ENCODE data around the gene PARD3.

Gene PARD3

GRCh38 chr10:34102893-34103506 is 712.1 kb downstream of the PARD3 start:
- Mint-ChIP-seq H3K4me3 (no peak overlapping the region), H3K27ac (no peak overlapping the region), H3K9me3 (peaks cover 5% of the 10 kb centered on the region), H3K36me3 (no peaks in the 10 kb centered on the region), H3K4me1 (no peaks in the 10 kb centered on the region)
- no peak for ATAC-seq
- no peak for DNase-seq (ENCODE audit: low spot score in 2 of 2)

DNA sequence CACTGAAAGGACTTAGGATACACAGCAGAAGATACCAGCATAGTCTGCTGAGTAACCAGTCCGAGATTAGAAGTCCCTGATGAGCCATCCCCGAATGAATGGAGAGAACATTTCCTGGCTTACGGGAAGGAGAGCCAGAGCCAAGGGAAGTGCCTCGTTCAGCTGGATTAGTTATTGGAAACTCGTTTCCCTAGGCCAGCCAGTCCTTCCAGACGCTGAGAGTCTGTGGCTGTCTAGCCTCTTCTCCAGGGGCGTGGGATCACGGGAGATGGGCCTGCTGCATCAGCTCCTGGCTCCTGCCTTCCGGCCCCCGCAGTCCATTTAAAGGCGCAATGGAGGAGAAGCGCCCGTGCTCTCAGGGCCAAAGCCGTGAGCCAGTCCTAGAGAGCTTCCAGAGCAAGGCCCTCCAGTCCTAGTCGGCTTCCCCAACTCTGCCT is 712.8 kb downstream of the PARD3 start:
- DNase-seq (ENCODE audit: low spot score in 2 of 2), result no peak

GRCh38 chr10:34101001-34101400 is 714.1 kb downstream of the PARD3 start:
- peaks cover 5% of the 10 kb centered on the region for H3K9me3 Mint-ChIP-seq

More for the DNA sequence above, 712.8 kb downstream of the PARD3 start:
- no peak overlapping the region for H3K27ac Mint-ChIP-seq
- no peak overlapping the region for H3K4me3 Mint-ChIP-seq
- peaks cover 5% of the 10 kb centered on the region for H3K9me3 Mint-ChIP-seq
- ATAC-seq, result no peak
- no peaks in the 10 kb centered on the region for H3K36me3 Mint-ChIP-seq
- no peaks in the 10 kb centered on the region for H3K4me1 Mint-ChIP-seq

DNA sequence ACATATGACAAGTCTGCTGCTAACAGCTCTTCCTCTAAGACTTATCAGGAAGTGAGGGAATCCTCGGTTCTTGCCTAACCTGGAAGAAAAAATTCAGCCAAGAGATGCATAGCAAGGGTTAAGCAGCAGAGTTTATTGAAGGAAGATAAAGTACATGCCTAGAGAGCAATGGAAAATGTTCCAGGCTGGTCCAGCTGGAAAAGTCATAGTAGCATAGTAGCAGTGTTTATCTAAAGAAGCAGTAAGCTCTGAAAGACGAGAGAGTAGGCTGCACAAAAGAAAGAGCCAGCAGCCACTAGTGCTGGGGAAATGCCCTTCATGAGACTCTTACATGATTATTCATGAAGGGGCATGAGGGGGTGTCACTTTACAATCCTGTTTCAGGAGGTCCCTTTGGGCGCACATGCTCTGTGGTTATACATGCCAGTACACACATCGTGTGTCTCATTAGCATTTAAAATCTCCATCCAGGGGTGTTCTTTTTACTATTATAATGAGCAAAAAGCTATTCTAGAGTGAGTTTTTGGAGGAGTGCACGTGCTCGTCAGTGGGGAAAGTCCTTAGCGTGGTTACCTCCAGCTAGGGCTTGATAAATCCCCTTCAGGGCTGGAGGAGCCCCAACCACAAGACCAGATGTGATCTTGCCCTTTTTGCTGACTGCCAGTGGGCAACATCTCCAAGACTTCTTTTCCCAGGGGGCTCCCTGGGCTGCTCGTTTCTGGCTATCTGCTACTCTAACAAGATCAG is 716.1 kb downstream of the PARD3 start:
- no peak overlapping the region for H3K27ac Mint-ChIP-seq
- DNase-seq (ENCODE audit: low spot score in 2 of 2) (no peak), ATAC-seq (no peak)
- H3K4me1 Mint-ChIP-seq, result no peaks in the 10 kb centered on the region
- H3K4me3 Mint-ChIP-seq, result no peak overlapping the region
- no peaks in the 10 kb centered on the region for H3K36me3 Mint-ChIP-seq
- H3K9me3 Mint-ChIP-seq, result peaks cover 11% of the 10 kb centered on the region

More at GRCh38 chr10:34101001-34101400, 714.1 kb downstream of the PARD3 start:
- H3K4me3 Mint-ChIP-seq, result no peak overlapping the region
- ATAC-seq, result peak; percentile 36
- no peak overlapping the region for H3K27ac Mint-ChIP-seq
- H3K4me1 Mint-ChIP-seq, result no peaks in the 10 kb centered on the region
- no peak for DNase-seq (ENCODE audit: low spot score in 2 of 2)
- H3K36me3 Mint-ChIP-seq, result no peaks in the 10 kb centered on the region

- Mint-ChIP-seq H3K27ac (no peak overlapping the region), H3K36me3 (no peaks in the 10 kb centered on the region), H3K4me1 (no peaks in the 10 kb centered on the region), H3K9me3 (peaks cover 12% of the 10 kb centered on the region), H3K4me3 (no peak overlapping the region)
- DNase-seq (ENCODE audit: low spot score in 2 of 2) (no peak), ATAC-seq (no peak)
These were observed 717.4 kb downstream of the PARD3 start for GRCh38 chr10:34097682-34098081.

DNA sequence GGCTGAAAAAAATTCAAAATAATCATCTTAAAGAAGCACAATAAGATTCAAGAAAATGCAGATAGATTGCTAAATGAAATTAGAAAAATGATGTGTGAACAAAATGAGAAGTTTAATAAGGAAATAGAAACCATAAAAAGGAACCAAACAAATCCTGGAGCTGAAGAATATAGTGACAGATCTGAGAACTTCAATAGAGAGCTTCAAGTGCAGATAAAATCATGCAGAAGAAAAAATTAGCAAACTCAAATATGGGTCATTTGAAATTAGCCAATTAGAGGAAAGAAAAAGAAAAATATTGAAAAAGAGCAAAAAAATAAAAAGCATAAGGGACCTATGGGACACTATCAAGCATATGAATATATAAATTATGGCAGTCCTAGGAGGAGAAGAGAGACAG is 720.1 kb downstream of the PARD3 start:
- no peak for ATAC-seq
- Mint-ChIP-seq H3K36me3 (no peaks in the 10 kb centered on the region), H3K4me1 (no peaks in the 10 kb centered on the region), H3K4me3 (no peak overlapping the region), H3K9me3 (peaks cover 13% of the 10 kb centered on the region), H3K27ac (no peak overlapping the region)
- DNase-seq (ENCODE audit: low spot score in 2 of 2), result no peak

GRCh38 chr10:34094146-34094696 is 720.9 kb downstream of the PARD3 start:
- Mint-ChIP-seq H3K4me3 (no peak overlapping the region), H3K4me1 (no peaks in the 10 kb centered on the region), H3K9me3 (peaks cover 13% of the 10 kb centered on the region), H3K36me3 (no peaks in the 10 kb centered on the region), H3K27ac (no peak overlapping the region)
- DNase-seq (ENCODE audit: low spot score in 2 of 2) (no peak), ATAC-seq (no peak)

DNA sequence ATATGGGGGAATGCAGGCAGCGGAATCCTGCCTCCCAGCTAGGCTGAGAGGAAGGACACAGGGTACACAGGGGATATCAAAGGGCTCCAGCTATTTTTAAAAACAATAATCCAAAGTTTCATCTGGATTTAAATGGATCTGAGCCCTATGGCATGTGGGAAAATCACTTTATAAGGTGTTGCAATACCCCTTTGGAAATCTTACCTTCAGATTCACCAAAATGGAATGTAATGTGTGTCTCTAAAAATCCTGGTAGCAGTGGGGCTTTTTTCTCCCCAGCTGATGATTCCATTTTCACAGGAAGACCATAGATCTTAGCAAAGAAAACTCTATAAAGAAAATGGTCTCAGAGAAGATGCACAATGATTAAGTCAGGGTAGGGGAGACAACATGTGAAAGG is 722.2 kb downstream of the PARD3 start:
- no peak for DNase-seq (ENCODE audit: low spot score in 2 of 2)
- Mint-ChIP-seq H3K4me1 (no peaks in the 10 kb centered on the region), H3K9me3 (peaks cover 16% of the 10 kb centered on the region), H3K4me3 (no peak overlapping the region), H3K36me3 (no peaks in the 10 kb centered on the region), H3K27ac (no peak overlapping the region)
- ATAC-seq, result no peak

- no peaks in the 10 kb centered on the region for H3K4me1 Mint-ChIP-seq
- no peak overlapping the region for H3K27ac Mint-ChIP-seq
- ATAC-seq, result no peak
- no peak for DNase-seq (ENCODE audit: low spot score in 2 of 2)
- no peak overlapping the region for H3K4me3 Mint-ChIP-seq
- peaks cover 16% of the 10 kb centered on the region for H3K9me3 Mint-ChIP-seq
- H3K36me3 Mint-ChIP-seq, result no peaks in the 10 kb centered on the region
These were observed 723.4 kb downstream of the PARD3 start for GRCh38 chr10:34091635-34092195.

GRCh38 chr10:34089253-34089652 is 725.8 kb downstream of the PARD3 start:
- Mint-ChIP-seq H3K27ac (no peak overlapping the region), H3K4me3 (no peak overlapping the region), H3K36me3 (no peaks in the 10 kb centered on the region), H3K4me1 (no peaks in the 10 kb centered on the region), H3K9me3 (peaks cover 13% of the 10 kb centered on the region)
- DNase-seq (ENCODE audit: low spot score in 2 of 2) (no peak), ATAC-seq (no peak)

DNA sequence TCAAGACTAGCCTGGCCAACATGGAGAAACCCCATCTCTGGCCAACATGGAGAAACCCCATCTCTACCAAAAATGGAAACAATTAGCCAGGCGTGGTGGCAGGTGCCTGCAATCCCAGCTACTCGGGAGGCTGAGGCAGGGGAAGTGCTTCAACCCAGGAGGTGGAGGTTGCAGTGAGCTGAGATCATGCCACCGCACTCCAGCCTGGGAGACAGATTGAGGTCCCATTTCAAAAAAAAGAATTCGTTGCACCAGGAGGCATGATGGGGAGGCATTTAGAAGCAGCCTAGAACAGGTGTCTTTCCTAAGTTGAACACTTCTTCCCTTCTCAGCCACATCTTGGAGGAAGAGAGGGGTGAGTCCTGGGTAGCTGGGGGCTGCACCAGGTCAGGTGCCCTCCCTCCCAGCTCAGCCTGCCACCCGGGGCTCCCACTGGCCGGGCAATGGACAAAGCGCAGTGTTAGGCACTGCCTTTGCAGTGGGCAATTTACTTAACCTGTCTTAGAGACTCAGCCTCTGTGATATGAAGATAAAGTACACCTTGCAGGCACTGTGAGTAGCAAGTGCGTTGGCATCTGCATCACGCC is 726.8 kb downstream of the PARD3 start:
- no peaks in the 10 kb centered on the region for H3K4me1 Mint-ChIP-seq
- no peak overlapping the region for H3K27ac Mint-ChIP-seq
- no peaks in the 10 kb centered on the region for H3K36me3 Mint-ChIP-seq
- no peak overlapping the region for H3K4me3 Mint-ChIP-seq
- DNase-seq (ENCODE audit: low spot score in 2 of 2) (no peak), ATAC-seq (no peak)
- H3K9me3 Mint-ChIP-seq, result peaks cover 17% of the 10 kb centered on the region

GRCh38 chr10:34087095-34087418 is 728.0 kb downstream of the PARD3 start:
- Mint-ChIP-seq H3K4me3 (no peak overlapping the region), H3K9me3 (peaks cover 14% of the 10 kb centered on the region), H3K27ac (no peak overlapping the region), H3K36me3 (no peaks in the 10 kb centered on the region), H3K4me1 (no peaks in the 10 kb centered on the region)
- no peak for DNase-seq (ENCODE audit: low spot score in 2 of 2)
- no peak for ATAC-seq

DNA sequence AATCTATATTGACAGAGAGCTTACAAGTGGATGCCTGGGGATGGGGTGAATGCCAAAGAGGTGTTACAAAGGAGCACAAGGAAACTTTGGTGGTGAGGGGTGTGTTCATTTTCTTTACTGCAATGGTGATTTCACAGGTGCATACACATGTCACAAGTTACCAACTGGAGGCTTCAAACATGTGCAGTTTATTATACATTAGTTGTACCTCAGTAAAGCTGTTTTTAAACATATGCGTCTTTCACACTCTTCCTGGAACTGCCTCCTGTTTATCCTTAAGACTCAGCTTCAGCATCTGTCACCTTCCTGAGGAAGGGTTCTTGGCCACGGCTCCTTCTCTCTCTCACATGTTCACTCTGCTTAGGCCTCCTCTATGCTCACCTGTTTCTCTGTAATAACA is 731.5 kb downstream of the PARD3 start:
- no peaks in the 10 kb centered on the region for H3K4me1 Mint-ChIP-seq
- no peak for DNase-seq (ENCODE audit: low spot score in 2 of 2)
- H3K9me3 Mint-ChIP-seq, result peaks cover 7% of the 10 kb centered on the region
- H3K27ac Mint-ChIP-seq, result no peak overlapping the region
- H3K36me3 Mint-ChIP-seq, result no peaks in the 10 kb centered on the region
- ATAC-seq, result no peak
- H3K4me3 Mint-ChIP-seq, result no peak overlapping the region

- Mint-ChIP-seq H3K4me3 (no peak overlapping the region), H3K9me3 (peaks cover 7% of the 10 kb centered on the region), H3K27ac (no peak overlapping the region), H3K4me1 (no peaks in the 10 kb centered on the region), H3K36me3 (no peaks in the 10 kb centered on the region)
- DNase-seq (ENCODE audit: low spot score in 2 of 2) (no peak), ATAC-seq (no peak)
These were observed 733.1 kb downstream of the PARD3 start for GRCh38 chr10:34081948-34082347.

GRCh38 chr10:34081347-34081743 is 733.8 kb downstream of the PARD3 start:
- no peak overlapping the region for H3K4me3 Mint-ChIP-seq
- H3K27ac Mint-ChIP-seq, result no peak overlapping the region
- H3K9me3 Mint-ChIP-seq, result peaks cover 7% of the 10 kb centered on the region
- ATAC-seq (no peak), DNase-seq (ENCODE audit: low spot score in 2 of 2) (no peak)
- no peaks in the 10 kb centered on the region for H3K4me1 Mint-ChIP-seq
- no peaks in the 10 kb centered on the region for H3K36me3 Mint-ChIP-seq

Data from stimulated activated effector memory CD8-positive, alpha-beta T cell treated with anti-CD3 and anti-CD28 coated beads, Interleukin-12 subunit alpha, Interleukin-12 subunit beta, amount 100 ng/mL, for 72 hours (primary cell).